ENCODE results near the gene RER1.
A peak's percentile ranks its signal among the peaks of the same experiment; 100 is the strongest.

Gene RER1

GRCh38 chr1:2391041-2391930 lies at the start of gene RER1, which contains the start of gene MORN1:
RER1 (plus strand) TSS chr1:2391841; CDS start chr1:2395791, 3,950 bp downstream.
MORN1 (minus strand) TSS chr1:2391554; CDS start chr1:2391533, 21 bp downstream.
- DNase-seq = peak; percentile 96

GRCh38 chr1:2342384-2343022 lies 49.1 kb upstream of the RER1 start:
- DNase-seq = no peak

GRCh38 chr1:2343023-2343935 lies 48.4 kb upstream of the RER1 start:
- DNase-seq = no peak

GRCh38 chr1:2344121-2344681 lies 47.4 kb upstream of the RER1 start:
- DNase-seq = no peak

GRCh38 chr1:2344744-2345296 lies 46.8 kb upstream of the RER1 start:
- no peak for DNase-seq

GRCh38 chr1:2345297-2346075 lies 46.2 kb upstream of the RER1 start:
- no peak for DNase-seq

GRCh38 chr1:2346691-2347408 lies 44.8 kb upstream of the RER1 start:
- DNase-seq = no peak

GRCh38 chr1:2347409-2347785 lies 44.2 kb upstream of the RER1 start:
- no peak for DNase-seq

GRCh38 chr1:2347896-2348295 lies 43.7 kb upstream of the RER1 start:
- DNase-seq = no peak

GRCh38 chr1:2348346-2349325 lies 43.0 kb upstream of the RER1 start:
- DNase-seq = no peak

GRCh38 chr1:2349806-2350205 lies 41.8 kb upstream of the RER1 start:
- DNase-seq = no peak

GRCh38 chr1:2350501-2350900 lies 41.1 kb upstream of the RER1 start:
- no peak for DNase-seq

GRCh38 chr1:2350911-2351655 lies 40.6 kb upstream of the RER1 start:
- no peak for DNase-seq

GRCh38 chr1:2351723-2352122 lies 39.9 kb upstream of the RER1 start:
- DNase-seq = no peak

- no peak for DNase-seq
Observed at GRCh38 chr1:2352341-2352896, 39.2 kb upstream of the RER1 start.

- DNase-seq = no peak
Observed at GRCh38 chr1:2352897-2353550, 38.6 kb upstream of the RER1 start.

GRCh38 chr1:2353551-2354438 lies 37.8 kb upstream of the RER1 start:
- no peak for DNase-seq

Data from KG1 (cell line).